Uterus (tissue), 2 donors: Measurements from ENCODE around the gene MISP.

Experiments
- POLR2A ChIP-seq, 2 donors: fragments of 450-650 bp; IDR thresholded peaks; one replicate each; pipeline ENCODE4 v1.6.1; 2016; ENCODE audit warnings: antibody characterized with exemption in 2 of 2, mild to moderate bottlenecking in 1 of 2, moderate library complexity in 1 of 2
- TF ChIP-seq, protein P1 (sequence below), 4 experiments: fragments of 200-600 bp in 2 of 4; fragments of 450-650 bp in 2 of 4; sonication (generic) in 2 of 4; IDR thresholded peaks; one replicate each; pipeline ENCODE4 v1.5.1; 2016 to 2019; ENCODE audit warnings: antibody characterized with exemption in 4 of 4, mild to moderate bottlenecking in 2 of 4, moderate library complexity in 1 of 4

DNA sequence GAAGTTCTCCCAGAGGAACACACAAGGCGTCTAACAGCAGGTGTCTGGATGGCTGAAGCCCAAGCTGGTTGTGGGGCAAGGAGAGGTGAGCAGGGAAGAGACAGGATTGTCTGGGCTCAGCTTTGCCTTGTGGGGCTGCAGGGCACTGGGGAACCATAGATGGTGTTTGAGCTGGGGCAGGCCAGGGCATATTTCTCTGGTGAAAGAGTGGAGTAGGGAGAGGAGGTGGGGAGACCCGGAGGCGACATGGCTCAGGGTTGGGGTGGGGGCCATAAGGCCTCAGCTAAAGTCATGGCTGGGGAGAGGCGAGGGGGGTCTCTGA is 47.6 kb upstream of the MISP start:
- TF ChIP-seq, protein P1, sequence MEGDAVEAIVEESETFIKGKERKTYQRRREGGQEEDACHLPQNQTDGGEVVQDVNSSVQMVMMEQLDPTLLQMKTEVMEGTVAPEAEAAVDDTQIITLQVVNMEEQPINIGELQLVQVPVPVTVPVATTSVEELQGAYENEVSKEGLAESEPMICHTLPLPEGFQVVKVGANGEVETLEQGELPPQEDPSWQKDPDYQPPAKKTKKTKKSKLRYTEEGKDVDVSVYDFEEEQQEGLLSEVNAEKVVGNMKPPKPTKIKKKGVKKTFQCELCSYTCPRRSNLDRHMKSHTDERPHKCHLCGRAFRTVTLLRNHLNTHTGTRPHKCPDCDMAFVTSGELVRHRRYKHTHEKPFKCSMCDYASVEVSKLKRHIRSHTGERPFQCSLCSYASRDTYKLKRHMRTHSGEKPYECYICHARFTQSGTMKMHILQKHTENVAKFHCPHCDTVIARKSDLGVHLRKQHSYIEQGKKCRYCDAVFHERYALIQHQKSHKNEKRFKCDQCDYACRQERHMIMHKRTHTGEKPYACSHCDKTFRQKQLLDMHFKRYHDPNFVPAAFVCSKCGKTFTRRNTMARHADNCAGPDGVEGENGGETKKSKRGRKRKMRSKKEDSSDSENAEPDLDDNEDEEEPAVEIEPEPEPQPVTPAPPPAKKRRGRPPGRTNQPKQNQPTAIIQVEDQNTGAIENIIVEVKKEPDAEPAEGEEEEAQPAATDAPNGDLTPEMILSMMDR (IDR thresholded peaks at IDR 0.05): no peak
- no peak for TF ChIP-seq POLR2A (IDR thresholded peaks at IDR 0.05)
